ENCODE results near the gene MYCBP2.

- no peak for TF ChIP-seq CTCF (conservative IDR thresholded peaks at IDR 0.05 in 1 of 2, IDR thresholded peaks at IDR 0.05 in 1 of 2; ENCODE audit: extremely low read depth in 1 of 2, insufficient read depth in 1 of 2, low read depth in 1 of 2, low read length in 2 of 2)
- TF ChIP-seq EZH2 (IDR thresholded peaks at IDR 0.05; ENCODE audit: borderline replicate concordance, low read length) = no peak
Measured at GRCh38 chr13:77269141-77269540, 57.8 kb downstream of the MYCBP2 start.
